ENCODE measurements around the gene CRACR2A. TPM values are rescaled to one million over a fixed set of nuclear protein-coding genes. Genes with fewer than 3 reads are reported as not detected.

The CRACR2A gene
- total and polyA plus RNA-seq, 2 of the 13 experiments (the other 11 are each of a cell fraction or from before 2014, with no cell fraction given), result 0.09 to 0.20 TPM

- WGBS (ENCODE audit: low lambda C conversion rate), result 46% methylated on average over 6 of the region's 6 CpGs
- H3K27ac ChIP-seq (ENCODE audit: extremely low read length, insufficient read depth, low read length), result no peak overlapping the region
- H3K9me3 ChIP-seq (ENCODE audit: low read length), result no peaks in the 10 kb centered on the region
- H2AFZ ChIP-seq (ENCODE audit: low read length), result no peak overlapping the region
- no TSS peak for BruUV-seq (replicated peaks)
- H3K4me2 ChIP-seq (ENCODE audit: low read depth, low read length), result no peak overlapping the region
- intact Hi-C loops (cut with micrococcal nuclease; ENCODE audit: unreplicated experiment), result no loop called here
- no peaks in the 10 kb centered on the region for H4K20me1 ChIP-seq (ENCODE audit: insufficient read depth, low read length)
- in situ Hi-C loops (cut with HindIII; ENCODE audit: extremely low pct_ligation_motif_present, low pct_unique_long_range_greater_than_20kb), result no loop called here
- ChIA-PET POLR2A (no interaction called here), CTCF (ENCODE audit: low intra/inter-chr PET ratio, low total read pairs) (no interaction called here)
- H3K27me3 ChIP-seq (ENCODE audit: control insufficient read depth in 1 of 2, insufficient read depth in 2 of 2, low read length in 2 of 2), result peaks cover 0 to 5% of the 10 kb centered on the region in 2 experiments; a peak in 2 of 5 replicates
- no peak overlapping the region for H3K4me3 ChIP-seq (replicated peaks in 1 of 3; ENCODE audit: insufficient read depth in 1 of 3, low read depth in 2 of 3, low read length in 3 of 3)
- FAIRE-seq (no peak), ATAC-seq (no peak), DNase-seq (ENCODE audit: low spot score) (no peak)
- no peak overlapping the region for H3K9ac ChIP-seq (ENCODE audit: insufficient read depth, low read depth, low read length)
- H3K36me3 ChIP-seq (replicated peaks in 1 of 2; ENCODE audit: control insufficient read depth in 1 of 2, insufficient read depth in 2 of 2, low read length in 2 of 2), result no peaks in the 10 kb centered on the region
- no peaks in the 10 kb centered on the region for H3K79me2 ChIP-seq (ENCODE audit: insufficient read depth, low read length)
- no peaks in the 10 kb centered on the region for H3K4me1 ChIP-seq (ENCODE audit: insufficient read depth, low read length)
- TF ChIP-seq ZFP36 (IDR thresholded peaks at IDR 0.05; ENCODE audit: borderline replicate concordance, low read depth, low read length, partially characterized antibody) (no peak), NAIF1 (CRISPR knock-in tag; IDR thresholded peaks at IDR 0.05; ENCODE audit: borderline replicate concordance) (no peak), SP140L (CRISPR knock-in tag; IDR thresholded peaks at IDR 0.05; ENCODE audit: borderline replicate concordance) (no peak), ZNF619 (CRISPR knock-in tag; IDR thresholded peaks at IDR 0.05) (no peak), HINFP (CRISPR knock-in tag; IDR thresholded peaks at IDR 0.05; ENCODE audit: low read depth) (no peak), MED1 (CRISPR knock-in tag; IDR thresholded peaks at IDR 0.05) (no peak), ZNF652 (CRISPR knock-in tag; IDR thresholded peaks at IDR 0.05; ENCODE audit: borderline replicate concordance, low read depth) (no peak), ZNF598 (CRISPR knock-in tag; IDR thresholded peaks at IDR 0.05; ENCODE audit: borderline replicate concordance) (no peak), PCBP2 (optimal IDR thresholded peaks at IDR 0.05; ENCODE audit: low read depth, low read length, poor library complexity, severe bottlenecking) (no peak), HOXA9 (CRISPR knock-in tag; IDR thresholded peaks at IDR 0.05; ENCODE audit: borderline replicate concordance) (no peak), ZNF136 (CRISPR knock-in tag; IDR thresholded peaks at IDR 0.05; ENCODE audit: low read depth) (no peak), ZSCAN5A (CRISPR knock-in tag; IDR thresholded peaks at IDR 0.05; ENCODE audit: borderline replicate concordance) (no peak), ZNF138 (CRISPR knock-in tag; IDR thresholded peaks at IDR 0.05; ENCODE audit: low read depth) (no peak), PHB2 (IDR thresholded peaks at IDR 0.05; ENCODE audit: partially characterized antibody) (no peak), ZFP41 (CRISPR knock-in tag; IDR thresholded peaks at IDR 0.05; ENCODE audit: borderline replicate concordance) (no peak), ZNF710 (CRISPR knock-in tag; IDR thresholded peaks at IDR 0.05; ENCODE audit: borderline replicate concordance) (no peak), ZNF275 (CRISPR knock-in tag; IDR thresholded peaks at IDR 0.05; ENCODE audit: borderline replicate concordance) (no peak), PHF21A (CRISPR knock-in tag; IDR thresholded peaks at IDR 0.05) (no peak)
These were observed 22.8 kb downstream of the CRACR2A start for GRCh38 chr12:3730111-3730510.

All from HepG2 (cell line).